Esophagus muscularis mucosa (tissue), 4 donors: ENCODE measurements around the gene DNM3. TPM values are rescaled to one million over a fixed set of nuclear protein-coding genes. Genes with fewer than 3 reads are reported as not detected.

Experiments
- DNase-seq: peaks from one replicate; pipeline ENCODE4 v3.0.0-alpha.2; 2017; ENCODE audit errors: extremely low spot score
- H3K27ac ChIP-seq, 4 donors: fragments of 200-600 bp; sonication (generic); replicated peaks in 1 of 4; 1 replicate in 3 of 4; 2 replicates in 1 of 4; pipeline ENCODE4 v1.5.1; 2016 to 2019; ENCODE audit warnings: mild to moderate bottlenecking in 1 of 4
- H3K27me3 ChIP-seq, 4 donors: fragments of 200-600 bp; sonication (generic); one replicate each; pipeline versions ENCODE4 v1.5.1 to v1.6.0; 2016 to 2019
- H3K36me3 ChIP-seq, 4 donors: fragments of 200-600 bp; sonication (generic); one replicate each; pipeline ENCODE4 v1.5.1; 2016 to 2019
- H3K4me1 ChIP-seq, 4 donors: fragments of 200-600 bp; sonication (generic); one replicate each; pipeline ENCODE4 v1.5.1; 2016 to 2019
- H3K4me3 ChIP-seq, 4 donors: fragments of 200-600 bp; sonication (generic); 1 replicate in 2 of 4; 2 replicates in 2 of 4; pipeline ENCODE4 v1.5.1; 2016 to 2019; ENCODE audit warnings: mild to moderate bottlenecking in 4 of 4, moderate library complexity in 1 of 4
- H3K9me3 ChIP-seq, 4 donors: fragments of 200-600 bp; sonication (generic); 1 replicate in 3 of 4; 2 replicates in 1 of 4; pipeline ENCODE4 v1.5.1; 2016 to 2019
- CTCF ChIP-seq, 3 experiments: fragments of 200-600 bp in 2 of 3; fragments of 450-650 bp in 1 of 3; sonication (generic) in 2 of 3; IDR thresholded peaks; one replicate each; pipeline ENCODE4 v1.5.1; 2017 to 2019; ENCODE audit warnings: antibody characterized with exemption in 3 of 3, mild to moderate bottlenecking in 2 of 3, moderate library complexity in 1 of 3
- EP300 ChIP-seq: sonication (generic); formaldehyde crosslinking; IDR thresholded peaks from one replicate; pipeline ENCODE4 v1.6.1; 2017; ENCODE audit warnings: antibody characterized with exemption
- POLR2A ChIP-seq: fragments of 450-650 bp; IDR thresholded peaks from one replicate; pipeline ENCODE4 v1.6.1; 2017; ENCODE audit warnings: antibody characterized with exemption, moderate library complexity, mild to moderate bottlenecking, low read depth
- POLR2AphosphoS5 ChIP-seq, 2 donors: sonication (generic); formaldehyde crosslinking; IDR thresholded peaks; one replicate each; pipeline ENCODE4 v1.6.1; 2017; ENCODE audit warnings: antibody characterized with exemption in 2 of 2
- WGBS: methylation state at CpG from one replicate; pipeline ENCODE4 v1.1.5; 2018; 5-methylcytosine and 5-hydroxymethylcytosine counted together
- intact Hi-C: fragments of 100-400 bp; cut with DNase I; formaldehyde crosslinking; loops from one replicate; pipeline ENCODE4 v1.15.1; 2023
- total RNA-seq, 4 donors: library from RNA; depleted of rRNA; stranded (reverse); fragments of >200 nt; gene quantifications; one replicate each; pipeline versions ENCODE4 v1.1.0 to v1.2.1, GENCODE V29; 2016

The DNM3 gene
- total RNA-seq, 4 donors from 2014 or later = 3.3 to 6.4 (median 3.9) TPM

GRCh38 chr1:171841931-171842761 is 848 bp downstream of the DNM3 start:
- Histone ChIP-seq H3K27me3 (no peaks in the 10 kb centered on the region), H3K36me3 (no peaks in the 10 kb centered on the region), H3K4me3 (peak overlapping the region; percentile 75 to 87 (median 84)), H3K27ac (peak overlapping the region; percentile 68 to 83 (median 74)), H3K4me1 (peaks cover 7 to 26% (median 23%) of the 10 kb centered on the region in 4 donors), H3K9me3 (peaks cover 0 to 5% (median 0%) of the 10 kb centered on the region in 4 donors)
- intact Hi-C loops = no loop called here
- no peak for DNase-seq
- WGBS = 3% methylated on average over 31 of the region's 40 CpGs
- TF ChIP-seq POLR2AphosphoS5 (IDR thresholded peaks at IDR 0.05) (no peak), CTCF (IDR thresholded peaks at IDR 0.05) (no peak)

- no peak for TF ChIP-seq EP300
- peaks cover 0 to 5% (median 0%) of the 10 kb centered on the region in 4 donors for H3K9me3 ChIP-seq
- intact Hi-C loops = no loop called here
- no peak overlapping the region for H3K4me3 ChIP-seq
- 82% methylated on average over 2 of the region's 2 CpGs for whole genome bisulfite sequencing
- no peaks in the 10 kb centered on the region for H3K27me3 ChIP-seq
- no peak overlapping the region for H3K27ac ChIP-seq
- no peaks in the 10 kb centered on the region for H3K36me3 ChIP-seq
- no peak for DNase-seq
- peaks cover 7 to 26% (median 23%) of the 10 kb centered on the region in 4 donors for H3K4me1 ChIP-seq
Observed at GRCh38 chr1:171844381-171844780, 3.1 kb downstream of the DNM3 start.

- Histone ChIP-seq H3K27me3 (no peaks in the 10 kb centered on the region), H3K4me1 (peaks cover 7 to 19% (median 17%) of the 10 kb centered on the region in 4 donors), H3K4me3 (no peak overlapping the region), H3K27ac (no peak overlapping the region), H3K9me3 (peaks cover 0 to 3% (median 0%) of the 10 kb centered on the region in 4 donors), H3K36me3 (no peaks in the 10 kb centered on the region)
- intact Hi-C loops = no loop called here
- no peak for DNase-seq
- TF ChIP-seq POLR2AphosphoS5 (IDR thresholded peaks at IDR 0.05) (no peak), EP300 (no peak), CTCF (IDR thresholded peaks at IDR 0.05) (no peak), POLR2A (no peak)
Observed at GRCh38 chr1:171845998-171846397, 4.7 kb downstream of the DNM3 start.

- H3K4me1 ChIP-seq = no peaks in the 10 kb centered on the region
- TF ChIP-seq CTCF (IDR thresholded peaks at IDR 0.05) (no peak), POLR2AphosphoS5 (IDR thresholded peaks at IDR 0.05) (no peak), POLR2A (no peak), EP300 (no peak)
- DNase-seq = no peak
- no peaks in the 10 kb centered on the region for H3K9me3 ChIP-seq
- no peaks in the 10 kb centered on the region for H3K27me3 ChIP-seq
- no peak overlapping the region for H3K4me3 ChIP-seq
- 64% methylated on average over 5 of the region's 5 CpGs for WGBS
- intact Hi-C loops = no loop called here
- no peak overlapping the region for H3K27ac ChIP-seq
- H3K36me3 ChIP-seq = no peaks in the 10 kb centered on the region
Observed at GRCh38 chr1:171849245-171849898, 8.1 kb downstream of the DNM3 start.

GRCh38 chr1:171850651-171851350 is 9.5 kb downstream of the DNM3 start:
- intact Hi-C loops = no loop called here
- H3K27me3 ChIP-seq = no peaks in the 10 kb centered on the region
- DNase-seq = no peak
- no peak overlapping the region for H3K27ac ChIP-seq
- TF ChIP-seq POLR2AphosphoS5 (IDR thresholded peaks at IDR 0.05) (no peak), CTCF (IDR thresholded peaks at IDR 0.05) (no peak), EP300 (no peak), POLR2A (no peak)
- H3K4me1 ChIP-seq = no peaks in the 10 kb centered on the region
- H3K36me3 ChIP-seq = no peaks in the 10 kb centered on the region
- H3K4me3 ChIP-seq = no peak overlapping the region
- H3K9me3 ChIP-seq = no peaks in the 10 kb centered on the region
- 66% methylated on average over 5 of the region's 5 CpGs for WGBS
